GM19035 (cell line): ENCODE measurements around the gene GRSF1.

Experiments used
- ATAC-seq: cut with Tn5 transposase; IDR thresholded peaks from one replicate; pipeline ENCODE4 v1.9.1; 2021; ENCODE audit not compliant: unreplicated experiment

Gene GRSF1

DNA sequence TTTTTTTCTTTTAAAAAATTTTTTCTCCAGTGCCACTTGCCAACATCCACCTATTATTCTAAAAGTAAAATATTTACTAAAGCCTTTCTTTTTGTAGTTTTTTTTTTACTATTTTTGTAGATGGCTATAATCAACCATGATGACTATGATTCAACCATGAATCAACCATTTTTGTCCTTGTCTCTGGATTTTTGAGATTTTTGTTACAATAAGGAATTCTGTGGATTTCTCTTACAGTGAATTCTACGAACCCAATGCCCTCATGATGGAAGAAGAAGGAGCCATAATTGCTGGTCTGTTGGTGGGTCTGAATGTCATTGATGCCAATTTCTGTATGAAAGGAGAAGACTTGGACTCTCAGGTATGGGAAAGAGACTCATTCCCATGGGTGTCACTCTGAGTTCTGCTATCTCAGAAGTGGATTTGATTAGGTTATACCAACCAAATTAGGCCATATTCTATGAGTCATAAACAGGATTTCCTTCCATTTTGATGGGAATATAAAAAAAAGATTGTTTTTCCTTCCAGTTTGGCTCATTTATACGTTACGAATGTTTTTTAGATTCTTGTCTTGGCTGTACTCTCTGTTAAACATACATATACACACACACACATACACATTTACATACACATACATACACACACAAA lies 71.3 kb downstream of the GRSF1 start:
- ATAC-seq = no peak
